ENCODE results near the gene RFX6.
"Not testable (repeated sequence)": the region's sequence is repeated elsewhere in the genome, so short reads cannot be mapped to it uniquely, and the experiment has no call there.

Gene RFX6

DNA sequence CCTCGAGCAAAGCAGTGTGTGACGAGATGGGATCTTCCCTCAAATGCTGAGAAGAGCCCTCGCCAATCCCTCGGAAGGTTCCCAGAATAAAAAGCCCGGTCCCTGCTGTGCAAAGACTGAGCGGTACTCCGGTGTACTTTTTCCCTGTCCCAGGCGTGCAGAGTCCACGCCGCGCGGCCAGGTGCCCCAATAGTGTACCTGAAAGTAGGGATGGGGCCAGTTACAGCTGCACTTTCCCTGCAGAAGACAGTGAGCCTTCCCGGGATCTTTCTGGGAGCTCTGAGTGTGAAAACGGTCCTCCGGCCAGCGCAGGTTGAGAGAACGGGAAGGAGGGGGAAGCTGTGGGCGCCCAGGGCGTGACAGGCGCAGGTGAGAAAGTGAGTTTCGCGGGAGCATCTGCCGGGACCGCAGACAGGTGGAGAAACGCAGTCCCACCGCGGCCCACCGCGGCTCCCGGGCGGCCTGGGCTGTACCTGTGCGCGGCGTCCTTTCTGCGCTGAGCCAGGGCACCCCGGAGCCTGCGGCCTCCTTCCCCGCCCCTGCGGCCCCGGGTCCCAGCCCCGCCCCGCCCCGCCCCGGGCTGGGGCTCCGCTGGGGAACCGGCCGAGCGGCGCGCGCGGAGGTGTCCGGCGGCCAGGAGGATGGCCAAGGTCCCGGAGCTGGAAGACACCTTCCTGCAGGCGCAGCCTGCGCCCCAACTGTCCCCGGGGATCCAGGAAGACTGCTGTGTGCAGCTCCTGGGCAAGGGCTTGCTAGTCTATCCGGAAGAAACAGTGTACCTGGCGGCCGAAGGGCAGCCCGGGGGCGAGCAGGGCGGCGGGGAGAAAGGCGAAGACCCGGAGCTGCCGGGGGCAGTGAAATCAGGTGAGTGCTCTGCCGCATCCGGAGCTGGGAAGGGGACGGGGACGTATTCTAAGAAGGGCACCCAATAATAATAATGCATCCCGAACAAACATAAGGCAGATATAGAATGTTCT lies at the start of gene RFX6:
Gene RFX6 (plus strand): TSS at position 608 of the 977 bp plus-strand sequence. CDS start 34 bp downstream, at position 642.
- no peak for DNase-seq

- DNase-seq = no peak
Measured at GRCh38 chr6:116827561-116828240, 49.3 kb upstream of the RFX6 start.

DNA sequence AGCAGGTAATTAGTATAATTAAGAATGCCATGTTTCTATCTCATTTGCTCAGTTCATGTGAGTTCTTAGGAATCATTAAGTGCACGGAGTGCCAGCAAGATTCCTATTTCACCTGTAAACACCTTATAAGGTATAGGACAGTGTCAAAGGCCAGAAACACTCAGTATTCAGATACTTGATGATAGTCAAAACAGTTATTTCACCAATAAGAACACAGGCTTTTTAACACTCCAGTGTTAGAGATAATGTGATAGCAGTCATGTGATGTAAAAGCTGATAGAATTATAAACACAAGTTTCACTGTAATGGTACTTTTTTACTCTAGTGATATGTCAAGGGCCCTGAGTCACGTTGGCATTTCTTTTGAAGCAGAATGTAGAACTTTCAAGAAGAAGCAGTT lies 48.1 kb upstream of the RFX6 start, which contains the start of gene GPRC6A:
Gene GPRC6A (minus strand): TSS at position 101 of the 400 bp plus-strand sequence. CDS start 70 bp downstream, at position 31.
- DNase-seq = no peak

GRCh38 chr6:116834526-116834925 lies 42.5 kb upstream of the RFX6 start:
- DNase-seq = not testable (repeated sequence)

- no peak for DNase-seq
Measured at GRCh38 chr6:116836606-116837342, 40.3 kb upstream of the RFX6 start.

DNA sequence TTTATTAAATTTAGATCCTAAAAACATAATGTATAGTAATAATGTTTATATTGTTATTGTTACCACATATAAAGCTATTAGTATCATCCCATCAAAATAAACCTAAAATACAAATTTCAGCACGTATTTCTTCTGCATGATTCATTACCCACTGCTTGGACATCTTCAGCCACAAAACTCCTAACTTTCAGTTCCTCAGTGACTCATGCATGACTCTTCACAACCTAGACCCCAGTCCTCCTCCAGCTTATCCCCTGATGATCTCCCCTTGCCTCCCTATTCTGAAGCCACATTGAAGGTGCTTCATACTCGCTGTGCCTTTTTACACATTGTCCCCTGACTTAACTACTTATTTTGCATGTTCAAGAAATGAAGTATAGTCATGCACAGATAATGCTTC lies 37.0 kb upstream of the RFX6 start:
- DNase-seq = no peak

DNA sequence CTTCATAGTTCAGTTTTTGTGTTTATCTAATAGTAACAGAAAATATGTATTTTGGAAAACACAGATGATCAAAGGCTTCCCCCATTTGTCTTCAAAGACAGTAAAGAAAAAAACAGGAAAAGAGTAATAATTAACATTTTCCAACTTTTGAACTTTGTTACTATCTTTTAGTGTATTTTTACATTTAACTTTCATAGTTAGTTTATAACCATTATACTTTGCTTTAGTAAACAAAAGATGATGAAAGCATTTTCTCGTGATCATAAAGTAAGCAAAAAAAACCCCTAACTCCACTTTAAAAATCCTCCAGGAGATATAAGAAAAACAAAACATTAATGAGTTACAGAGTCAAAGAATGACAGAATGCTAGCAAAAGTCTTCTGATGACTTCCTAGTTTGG lies 34.6 kb upstream of the RFX6 start:
- DNase-seq = no peak

GRCh38 chr6:116847227-116847626 lies 29.8 kb upstream of the RFX6 start:
- no peak for DNase-seq

DNA sequence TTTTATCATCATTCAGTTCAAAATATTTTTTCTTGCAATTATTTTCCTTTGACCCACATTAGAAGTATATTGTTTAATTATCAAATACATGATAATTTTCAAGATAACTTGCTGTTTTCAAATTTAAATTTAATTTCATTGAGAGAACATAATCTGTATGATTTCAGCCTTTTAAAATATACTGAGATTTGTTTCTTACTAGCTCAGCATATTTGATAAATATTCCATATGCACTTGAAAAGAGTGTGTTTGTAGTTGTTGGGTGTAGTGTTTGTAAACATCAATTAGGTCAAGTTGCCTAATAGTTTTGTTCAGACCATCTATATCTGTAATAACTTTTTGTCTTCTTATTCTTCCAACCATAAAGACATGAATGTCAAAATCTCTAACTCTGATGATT lies 19.0 kb upstream of the RFX6 start:
- DNase-seq = no peak

- DNase-seq = no peak
Measured at GRCh38 chr6:116859264-116859663, 17.8 kb upstream of the RFX6 start.

DNA sequence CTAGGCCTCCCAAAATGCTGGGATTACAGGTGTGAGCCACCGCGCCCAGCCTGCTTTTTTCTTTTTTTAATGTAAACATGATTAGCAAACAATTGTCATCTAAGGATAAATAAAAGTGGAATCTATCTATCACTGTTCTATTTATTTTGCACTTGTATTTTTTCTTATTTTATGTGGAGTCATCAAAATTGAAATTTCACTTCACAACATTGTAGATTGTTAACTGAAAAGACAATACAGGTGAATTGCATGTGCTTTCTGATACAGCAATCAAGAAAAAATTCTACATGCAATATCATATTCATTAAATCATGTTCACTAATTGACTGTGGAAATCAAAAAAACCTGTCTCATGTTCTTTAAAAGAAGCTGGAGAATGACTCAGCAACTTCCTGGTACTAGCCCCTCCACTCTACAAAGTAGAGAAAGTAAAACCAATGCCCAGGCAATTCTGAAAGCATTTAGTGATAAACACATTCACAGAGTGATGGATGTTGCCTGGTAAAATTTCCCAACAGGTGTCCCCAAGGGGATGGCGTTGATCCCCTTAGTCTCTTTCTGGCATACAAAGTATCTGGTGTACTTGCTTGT lies 10.7 kb upstream of the RFX6 start:
- DNase-seq = no peak

DNA sequence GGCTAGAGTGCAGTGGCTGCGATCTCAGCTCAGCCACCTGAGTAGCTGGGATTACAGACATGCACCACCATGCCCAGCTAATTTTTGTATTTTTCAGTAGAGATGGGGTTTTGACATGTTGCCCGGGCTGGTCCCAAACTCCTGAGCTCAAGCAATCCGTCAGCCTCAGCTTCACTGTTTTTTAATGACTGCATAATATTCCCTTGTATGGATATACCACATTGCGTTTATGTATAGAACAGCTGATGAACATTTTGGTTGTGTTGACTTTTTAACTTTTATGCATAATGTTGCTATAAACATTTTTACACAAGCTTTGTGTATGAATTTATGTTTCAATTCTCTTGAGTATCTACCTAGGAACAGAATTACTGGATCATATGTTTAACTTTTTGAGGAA lies 4.3 kb upstream of the RFX6 start:
- DNase-seq = no peak

DNA sequence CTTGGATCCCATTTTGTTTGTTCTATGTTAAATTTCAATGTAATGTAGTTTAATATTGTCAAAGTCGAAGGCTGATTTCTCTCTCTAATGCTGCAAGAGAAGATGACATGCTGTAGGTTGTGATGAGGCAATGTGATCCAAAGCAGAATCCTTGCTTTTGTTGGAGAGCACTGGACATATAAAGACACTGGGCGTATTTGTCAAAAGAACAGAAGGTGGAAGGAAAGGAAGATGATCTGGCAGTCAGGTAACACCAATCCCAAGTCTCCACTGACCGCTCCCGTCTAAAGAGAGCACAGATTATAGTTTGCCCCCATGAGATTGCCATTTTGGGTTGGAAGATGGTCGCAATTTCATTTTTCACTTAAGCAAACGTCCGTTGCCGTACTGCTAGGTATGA lies 935 bp upstream of the RFX6 start:
- no peak for DNase-seq

- DNase-seq = no peak
Measured at GRCh38 chr6:116877743-116878142, 701 bp downstream of the RFX6 start.

DNA sequence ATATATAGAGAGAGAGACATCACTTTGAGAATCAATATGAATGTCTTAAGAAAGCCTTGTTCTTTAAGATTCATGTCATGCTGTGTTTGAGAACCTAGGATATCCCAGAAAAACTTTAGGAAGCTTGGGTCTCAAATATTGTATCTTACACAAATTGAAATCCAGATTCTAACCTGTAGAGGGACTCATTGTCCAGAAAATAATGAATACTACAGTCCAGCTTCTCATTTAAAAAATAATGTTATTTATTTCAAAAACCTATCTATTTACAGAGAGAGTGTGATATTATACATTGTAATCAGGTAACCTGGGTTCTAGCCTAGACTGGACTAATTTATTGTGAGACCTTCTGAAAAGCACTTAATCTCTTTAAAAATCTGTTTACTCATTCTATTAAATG lies 4.2 kb downstream of the RFX6 start:
- DNase-seq = no peak

DNA sequence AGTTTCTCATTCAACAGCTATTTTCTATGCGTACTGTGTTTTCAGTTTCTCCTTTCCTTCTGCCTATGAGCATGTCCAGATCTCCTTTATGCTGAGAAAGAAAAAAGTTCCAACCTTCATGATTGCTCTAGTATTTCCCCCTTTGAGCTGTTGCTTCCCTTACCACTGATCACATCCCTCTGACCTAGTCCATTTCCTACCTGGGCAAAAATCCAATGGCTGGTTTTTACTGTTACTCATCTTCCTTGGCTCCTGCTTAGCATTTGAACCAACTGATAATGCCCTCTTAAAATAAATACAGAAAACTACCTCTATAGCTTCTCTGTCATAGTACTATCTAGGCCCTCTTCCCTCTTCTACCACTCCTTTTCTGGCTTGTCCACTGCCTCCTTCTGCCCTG lies 6.0 kb downstream of the RFX6 start:
- DNase-seq = no peak

DNA sequence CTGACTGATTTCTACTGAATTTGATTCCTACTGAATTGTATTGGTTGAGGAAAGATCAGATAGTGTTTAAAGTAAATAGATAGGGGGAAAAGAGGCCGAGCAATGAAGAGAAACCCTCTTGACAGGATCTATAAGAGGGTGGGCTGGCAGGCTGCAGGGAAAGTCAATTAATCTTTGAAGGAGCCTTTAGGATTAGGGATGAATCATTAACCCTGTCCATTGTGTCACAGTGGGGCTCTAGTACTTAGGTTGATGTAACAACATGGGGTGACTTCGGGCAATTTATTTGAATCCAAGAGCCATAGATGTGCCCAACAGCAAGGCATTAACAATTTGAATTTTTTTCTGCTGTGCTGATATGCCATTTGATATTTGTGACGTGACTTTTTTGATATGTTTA lies 7.5 kb downstream of the RFX6 start:
- no peak for DNase-seq

- no peak for DNase-seq
Measured at GRCh38 chr6:116887168-116887567, 10.1 kb downstream of the RFX6 start.

DNA sequence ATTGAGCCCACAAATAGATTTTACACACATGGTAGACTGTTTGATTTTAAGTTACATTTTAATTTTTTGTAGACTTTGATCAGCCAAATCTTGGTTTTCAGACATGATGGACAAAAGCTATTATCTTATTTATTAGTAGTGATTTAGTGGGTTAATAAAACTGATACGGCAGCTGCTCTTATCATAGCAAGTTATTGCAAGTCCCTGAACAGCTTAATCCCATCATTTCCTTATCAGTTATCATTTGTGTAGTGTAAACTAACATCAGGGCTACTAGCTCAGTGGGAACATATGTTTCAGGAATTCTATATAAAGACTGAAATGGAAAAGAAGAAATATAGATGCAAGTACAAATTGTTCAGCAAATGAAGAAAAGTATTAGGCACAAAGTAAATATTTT lies 10.9 kb downstream of the RFX6 start:
- DNase-seq = no peak

DNA sequence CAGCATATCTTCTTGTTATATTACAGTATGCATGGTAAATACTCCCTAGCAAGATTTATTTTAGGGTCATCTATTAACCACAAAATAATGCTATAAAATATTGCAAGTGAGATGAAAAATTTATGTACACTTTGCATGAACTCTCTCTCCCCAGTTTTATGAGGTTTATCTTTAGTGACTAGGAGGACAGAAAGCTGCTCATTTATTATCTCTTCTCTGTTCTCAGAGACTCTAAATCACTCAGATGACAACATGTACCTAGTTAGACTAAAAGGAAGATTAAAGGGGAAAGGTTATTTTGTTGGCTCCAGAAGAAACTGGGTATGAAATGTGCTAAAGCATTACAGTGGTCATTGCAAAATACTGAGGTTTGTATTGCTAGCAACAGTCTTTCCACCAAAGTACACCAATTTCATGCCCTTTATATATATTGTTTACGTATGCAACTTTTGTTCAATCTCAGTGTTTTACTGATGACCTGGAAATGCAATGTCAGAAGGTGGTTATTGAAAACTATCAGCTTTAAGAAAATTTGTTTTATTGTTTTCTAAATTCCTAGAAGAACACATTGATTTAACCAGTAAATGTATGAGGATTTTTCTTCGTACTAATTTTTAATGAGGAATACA lies 11.8 kb downstream of the RFX6 start:
- no peak for DNase-seq

- no peak for DNase-seq
Measured at GRCh38 chr6:116894669-116895068, 17.6 kb downstream of the RFX6 start.

DNA sequence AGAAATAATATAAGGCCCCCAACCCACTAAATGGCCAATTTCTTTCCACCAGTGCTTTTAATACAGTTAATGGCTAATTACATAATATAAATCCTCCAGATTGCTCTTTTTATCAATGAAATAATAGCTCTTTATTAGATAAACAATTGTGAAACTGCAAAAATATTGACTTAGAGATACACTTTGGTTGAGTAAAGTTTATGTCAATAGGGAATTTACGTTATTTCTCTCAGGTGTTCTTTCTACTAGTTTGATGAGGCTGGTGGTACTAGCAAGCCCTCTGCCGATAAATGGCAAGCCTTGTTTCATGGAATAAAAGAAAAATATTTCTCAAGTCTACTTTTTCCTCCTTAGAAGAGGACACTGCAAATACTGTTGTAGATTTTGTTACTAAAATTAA lies 18.9 kb downstream of the RFX6 start:
- no peak for DNase-seq

All from C1 segment of cervical spinal cord (tissue), 14 donors.